NCI-H187 treated with DMSO at 0.1 percent for 48 hours (cell line): ENCODE measurements around the gene TMEM238.
A peak's percentile ranks its signal among the peaks of the same experiment; 100 is the strongest.
"Not testable (repeated sequence)": the region's sequence is repeated elsewhere in the genome, so short reads cannot be mapped to it uniquely, and the experiment has no call there.

ENCODE experiments used
- DNase-seq: peaks from one replicate; lab custom pipeline; 2025; lab: John Stamatoyannopoulos, UW

TMEM238 gene

DNA sequence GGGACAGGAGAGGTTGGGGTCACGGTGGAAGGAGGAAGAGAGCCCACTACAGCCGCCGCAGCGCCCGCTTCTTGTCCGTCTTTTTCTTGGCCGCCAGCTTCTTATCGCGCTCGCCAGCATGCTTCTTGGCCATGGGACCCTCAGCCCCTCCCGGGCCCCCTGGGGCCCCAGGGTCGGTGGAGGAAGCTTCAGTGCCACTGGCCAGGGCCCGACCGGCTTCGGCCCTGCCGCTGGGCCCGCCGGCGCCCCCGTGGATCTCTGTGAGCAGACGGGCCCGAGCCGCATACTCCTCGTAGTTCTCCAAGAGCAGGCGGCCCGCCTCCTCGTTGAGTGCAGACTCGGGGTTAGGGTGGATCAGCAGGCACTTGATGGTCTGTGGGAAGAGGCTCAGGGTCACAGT lies 17.3 kb upstream of the TMEM238 start:
- DNase-seq, result not testable (repeated sequence)

DNA sequence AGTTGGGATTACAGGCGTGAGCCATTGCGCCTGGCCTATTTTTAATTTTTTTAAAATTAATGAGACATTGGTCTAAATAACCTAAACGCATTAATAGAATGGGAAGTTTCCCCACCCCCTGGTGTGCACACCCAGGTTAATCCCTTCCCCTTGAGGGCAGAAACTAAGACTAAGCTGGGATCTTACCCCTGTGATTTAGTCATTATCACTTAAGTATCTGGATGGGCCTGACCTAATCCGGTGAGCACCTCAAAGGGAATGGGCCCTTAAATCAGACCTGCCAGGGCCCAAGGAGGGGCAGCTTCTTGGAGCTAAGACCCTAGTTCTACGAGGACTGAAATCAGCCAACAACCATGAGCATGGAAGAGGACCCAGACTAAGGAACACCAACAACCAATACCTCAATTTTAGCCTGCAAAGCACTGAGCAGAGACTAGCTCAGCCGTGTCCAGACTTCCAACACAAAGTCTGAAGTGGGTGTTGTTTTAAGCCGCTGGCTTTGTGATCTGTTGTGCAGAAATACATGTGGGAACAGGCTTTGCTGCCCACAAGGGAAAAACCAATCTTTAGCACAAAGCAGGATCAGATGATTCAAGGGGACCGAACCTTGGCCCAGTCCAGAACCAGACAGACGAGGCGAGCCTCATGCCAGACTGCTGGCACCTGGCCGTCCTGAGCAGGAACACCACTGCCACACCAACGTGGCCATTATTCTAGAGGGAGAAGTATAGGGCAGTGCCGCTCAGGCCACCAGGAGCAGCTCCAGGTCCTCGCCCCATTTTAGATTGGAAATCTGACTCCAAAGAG lies 16.4 kb upstream of the TMEM238 start:
- no peak for DNase-seq

DNA sequence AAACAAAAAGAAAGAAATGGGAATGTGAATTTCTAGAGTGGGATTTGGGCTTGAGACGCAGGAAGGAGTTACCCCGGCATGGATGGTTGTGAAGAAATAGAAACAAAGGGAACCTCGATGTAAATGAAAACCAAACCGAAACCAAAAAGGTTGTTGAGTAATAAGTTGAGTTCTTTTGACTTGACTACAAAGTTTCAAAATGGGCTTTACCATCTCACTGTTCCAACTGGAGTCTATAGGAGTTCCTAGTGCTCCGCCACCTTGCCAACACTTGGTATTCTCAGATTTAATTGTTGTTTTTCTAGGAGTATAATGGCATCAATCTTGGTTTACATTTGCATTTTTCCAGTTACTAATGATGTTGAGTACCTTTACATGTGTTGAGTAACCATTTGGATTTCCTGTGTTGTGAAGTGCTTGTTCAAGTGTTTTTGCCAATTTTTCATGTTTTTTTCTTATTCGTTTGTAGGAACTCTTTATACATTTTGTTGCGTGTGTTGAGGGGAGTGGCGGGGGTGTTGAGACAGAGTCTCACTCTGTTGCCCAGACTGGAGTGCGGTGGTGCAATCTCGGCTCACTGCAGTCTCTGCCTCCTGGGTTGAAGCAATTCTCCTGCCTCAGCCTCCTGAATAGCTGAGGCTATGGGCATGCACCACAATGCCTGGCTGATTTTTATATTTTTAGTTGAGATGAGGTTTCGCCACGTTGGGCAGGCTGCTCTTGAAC lies 14.3 kb upstream of the TMEM238 start:
- no peak for DNase-seq

DNA sequence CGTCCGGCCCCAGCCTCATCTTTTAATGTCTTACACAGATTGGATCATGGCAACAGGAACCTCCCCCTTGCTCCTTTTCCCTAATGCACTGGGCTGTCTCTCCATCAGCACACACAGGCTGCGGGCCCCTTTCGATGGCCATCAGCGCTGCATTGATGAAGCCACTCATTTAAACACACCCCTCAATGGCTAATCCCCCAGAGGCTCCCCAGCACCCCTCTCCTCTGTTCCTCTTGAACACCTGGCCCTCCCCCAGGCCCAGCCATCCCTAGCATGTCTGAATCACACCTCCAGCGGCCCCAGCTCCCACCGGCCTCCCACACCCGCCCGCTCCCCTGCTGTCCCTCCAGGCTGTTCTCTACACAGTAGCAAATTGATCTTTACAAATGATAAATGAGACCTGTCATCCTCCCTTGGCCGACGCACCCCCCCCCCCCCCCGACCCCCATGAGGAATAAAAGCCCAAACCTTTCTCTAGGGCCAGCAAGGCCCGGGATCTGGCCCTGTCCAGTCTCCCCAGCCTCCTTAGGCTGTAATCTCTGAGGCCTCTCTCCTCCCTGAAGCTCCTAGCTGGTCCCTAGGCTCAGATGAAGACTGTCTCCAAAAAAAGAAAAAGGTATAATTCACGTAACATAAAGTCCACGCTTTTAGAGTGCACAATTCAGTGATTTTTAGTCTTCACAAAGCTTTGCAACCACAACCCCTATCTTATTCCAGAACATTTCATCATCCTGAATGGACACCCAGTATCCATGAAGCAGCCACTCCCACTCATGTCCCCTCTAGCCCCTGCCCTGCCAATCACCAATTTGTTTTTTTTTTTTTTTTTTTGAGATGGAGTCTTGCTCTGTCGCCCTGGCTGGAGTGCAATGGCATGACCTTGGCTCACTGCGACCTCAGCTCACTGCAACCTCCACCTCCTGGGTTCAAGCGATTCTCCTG lies 9.0 kb upstream of the TMEM238 start:
- no peak for DNase-seq

DNA sequence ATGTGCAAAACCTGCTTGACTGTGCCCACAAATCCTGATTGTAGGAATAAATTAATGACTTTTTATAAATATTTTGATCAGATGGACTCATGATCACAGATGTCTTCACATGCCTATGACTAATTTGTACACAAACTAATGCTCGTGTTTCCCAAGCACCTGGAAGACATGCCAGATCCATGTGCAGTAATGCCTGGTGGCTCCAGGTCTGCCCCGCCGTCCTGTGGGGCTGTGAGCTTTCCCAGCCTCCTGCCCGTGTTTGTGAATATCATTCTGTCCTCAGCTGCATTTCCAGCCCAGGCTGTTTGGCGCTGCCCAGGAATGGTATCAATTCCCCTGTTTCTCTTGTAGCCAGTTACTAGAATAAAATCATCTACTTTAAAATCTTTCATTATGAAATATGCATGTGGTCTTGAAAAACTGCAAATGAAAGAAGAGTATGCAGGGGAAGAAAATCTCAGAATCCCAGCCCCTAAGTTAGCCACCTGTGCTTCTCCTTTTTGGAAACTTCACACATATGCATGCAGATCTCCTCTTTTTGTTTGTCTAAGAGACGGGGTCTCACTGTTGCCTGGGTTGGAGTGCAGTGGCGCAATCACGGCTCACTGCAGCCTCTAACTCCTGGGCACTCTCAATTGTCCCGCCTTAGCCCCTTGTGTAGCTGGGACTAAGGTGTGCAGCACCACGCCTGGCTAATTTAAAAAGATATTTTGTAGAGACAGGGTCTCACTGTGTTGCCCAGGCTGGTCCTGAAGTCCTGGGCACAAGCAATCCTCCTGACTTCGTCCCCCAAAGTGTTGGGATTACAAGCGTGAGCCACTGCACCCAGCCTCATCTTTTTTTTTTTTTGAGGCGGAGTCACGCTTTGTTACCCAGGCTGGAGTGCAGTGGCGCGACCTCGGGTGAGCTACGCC lies 7.9 kb upstream of the TMEM238 start:
- DNase-seq, result no peak

DNA sequence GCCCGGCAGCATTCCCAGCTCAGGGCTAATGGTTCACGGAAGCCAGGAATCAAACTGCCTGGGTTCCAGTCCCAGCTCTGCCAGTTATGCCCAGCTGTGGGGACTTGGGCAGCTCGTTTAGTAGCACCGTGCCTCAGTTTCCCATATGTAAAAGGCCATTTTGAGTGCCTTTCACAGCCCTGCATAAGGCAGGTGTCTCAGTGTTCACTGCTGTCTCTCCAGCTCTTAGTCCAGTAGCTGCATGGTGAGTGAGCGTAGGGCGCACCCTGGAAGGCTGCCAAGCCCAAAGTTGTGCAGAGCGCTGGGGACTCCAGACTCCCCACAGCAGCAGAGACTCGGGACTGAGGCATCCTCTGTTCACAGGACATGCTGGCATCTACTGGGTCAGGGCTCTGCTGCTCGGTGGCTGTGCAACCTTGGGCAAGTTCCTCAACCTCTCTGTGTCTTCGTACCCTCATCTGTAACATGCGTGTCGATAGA lies 7.1 kb upstream of the TMEM238 start:
- no peak for DNase-seq

DNA sequence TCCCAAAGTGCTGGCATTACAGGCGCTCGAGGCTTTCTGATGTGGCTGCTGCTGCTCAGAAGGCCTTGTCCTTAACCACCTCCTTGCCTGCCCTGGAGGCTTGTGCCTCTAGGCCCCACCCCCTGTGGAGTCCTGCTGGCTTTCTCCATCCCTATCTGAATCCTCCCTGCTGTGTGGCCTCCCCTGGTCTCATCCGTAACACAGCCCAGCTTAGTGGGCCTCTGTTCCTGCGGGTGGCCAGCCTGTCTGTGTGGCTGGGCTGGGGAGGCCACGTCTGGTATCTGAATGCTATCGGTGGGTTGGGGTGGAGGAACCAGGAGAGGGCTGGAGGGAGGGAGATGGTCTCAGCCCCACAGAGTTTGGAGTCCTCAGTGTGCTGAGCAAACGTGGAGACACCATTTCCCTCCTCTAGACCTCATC lies 6.4 kb upstream of the TMEM238 start:
- DNase-seq, result no peak

DNA sequence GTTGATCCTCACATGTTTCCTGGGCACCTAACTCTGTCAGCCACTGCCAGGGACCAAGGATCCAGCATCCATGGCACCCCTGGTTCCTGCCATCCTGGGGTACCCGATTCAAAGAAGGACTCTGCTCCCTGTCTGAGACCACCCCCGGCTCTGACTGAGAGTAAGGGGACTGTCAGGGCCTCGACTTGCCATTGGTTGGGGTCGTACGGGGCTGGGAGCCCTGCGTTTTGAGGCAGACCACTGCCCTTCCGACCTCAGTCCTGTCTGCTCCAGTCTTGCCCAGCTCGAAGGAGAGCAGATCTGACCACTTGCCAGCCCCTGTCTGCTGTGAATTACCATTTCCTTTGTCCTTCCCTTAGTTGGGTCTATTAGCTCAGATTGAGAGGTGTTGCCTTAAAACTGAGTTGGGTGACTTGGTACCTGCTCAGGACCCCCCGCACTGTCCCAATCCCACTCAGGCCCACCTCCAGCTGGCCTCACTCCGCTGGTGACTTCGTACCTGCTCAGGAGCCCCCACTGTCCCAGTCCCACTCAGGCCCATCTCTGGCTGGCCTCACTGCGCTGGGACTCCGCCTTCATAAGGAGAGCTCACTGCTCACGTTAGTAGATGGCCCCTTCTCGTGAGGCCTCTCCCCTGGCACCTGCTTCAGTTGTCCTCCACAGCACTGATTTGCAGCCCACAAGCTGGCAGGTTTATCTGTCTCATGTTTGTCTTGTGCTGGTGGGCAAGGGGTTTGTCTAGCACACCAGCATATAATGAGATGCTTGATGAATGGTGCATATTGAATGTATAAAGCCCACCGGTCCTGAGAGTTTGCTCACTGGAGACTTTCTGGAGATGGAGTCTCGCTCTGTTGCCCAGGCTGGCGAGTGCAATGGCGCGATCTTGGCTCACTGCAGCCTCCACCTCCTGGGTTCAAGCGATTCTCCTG lies 5.6 kb upstream of the TMEM238 start:
- DNase-seq, result no peak

DNA sequence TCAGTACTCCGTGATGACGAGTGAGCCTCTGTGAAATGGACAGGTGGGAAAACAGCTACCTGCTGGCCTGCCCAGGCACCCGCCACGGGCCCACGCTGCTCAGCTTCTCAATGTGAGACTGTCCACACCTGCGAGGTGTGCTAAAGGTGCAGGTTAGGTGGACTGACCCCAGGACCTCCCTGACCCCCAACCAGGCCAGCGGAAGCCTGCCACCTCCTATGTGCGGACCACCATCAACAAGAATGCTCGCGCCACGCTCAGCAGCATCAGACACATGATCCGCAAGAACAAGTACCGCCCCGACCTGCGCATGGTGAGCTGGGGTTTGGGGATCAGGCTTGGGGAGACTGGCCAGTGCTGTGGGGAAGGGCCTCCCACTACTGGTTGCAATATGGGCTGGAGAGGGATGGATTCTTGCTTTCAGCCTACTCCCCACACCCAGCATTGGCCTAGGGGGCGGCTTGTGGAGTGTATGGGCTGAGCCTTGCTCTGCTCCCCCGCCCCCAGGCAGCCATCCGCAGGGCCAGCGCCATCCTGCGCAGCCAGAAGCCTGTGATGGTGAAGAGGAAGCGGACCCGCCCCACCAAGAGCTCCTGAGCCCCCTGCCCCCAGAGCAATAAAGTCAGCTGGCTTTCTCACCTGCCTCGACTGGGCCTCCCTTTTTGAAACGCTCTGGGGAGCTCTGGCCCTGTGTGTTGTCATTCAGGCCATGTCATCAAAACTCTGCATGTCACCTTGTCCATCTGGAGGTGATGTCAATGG lies 3.8 kb upstream of the TMEM238 start:
- DNase-seq, result no peak

DNA sequence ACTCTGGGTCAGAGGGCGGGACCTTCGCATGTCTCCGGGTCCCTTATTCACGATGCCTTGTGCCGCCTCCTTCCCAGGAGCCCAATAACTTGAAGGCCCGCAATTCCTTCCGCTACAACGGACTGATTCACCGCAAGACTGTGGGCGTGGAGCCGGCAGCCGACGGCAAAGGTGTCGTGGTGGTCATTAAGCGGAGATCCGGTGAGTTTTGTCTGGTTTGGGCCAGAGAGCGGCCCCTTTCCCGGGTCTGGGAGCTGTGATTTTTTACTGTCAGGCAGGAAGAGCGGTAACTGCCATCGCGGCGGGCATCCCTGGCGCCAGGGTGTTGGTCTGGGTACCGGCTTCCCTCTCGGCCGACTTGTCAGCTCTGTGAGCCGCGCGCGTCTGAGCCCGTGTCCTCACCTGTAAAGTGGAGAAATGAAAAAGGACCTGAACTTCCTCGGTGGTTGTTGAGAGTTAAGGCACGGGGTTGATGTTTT lies 2.4 kb upstream of the TMEM238 start:
- DNase-seq, result no peak

DNA sequence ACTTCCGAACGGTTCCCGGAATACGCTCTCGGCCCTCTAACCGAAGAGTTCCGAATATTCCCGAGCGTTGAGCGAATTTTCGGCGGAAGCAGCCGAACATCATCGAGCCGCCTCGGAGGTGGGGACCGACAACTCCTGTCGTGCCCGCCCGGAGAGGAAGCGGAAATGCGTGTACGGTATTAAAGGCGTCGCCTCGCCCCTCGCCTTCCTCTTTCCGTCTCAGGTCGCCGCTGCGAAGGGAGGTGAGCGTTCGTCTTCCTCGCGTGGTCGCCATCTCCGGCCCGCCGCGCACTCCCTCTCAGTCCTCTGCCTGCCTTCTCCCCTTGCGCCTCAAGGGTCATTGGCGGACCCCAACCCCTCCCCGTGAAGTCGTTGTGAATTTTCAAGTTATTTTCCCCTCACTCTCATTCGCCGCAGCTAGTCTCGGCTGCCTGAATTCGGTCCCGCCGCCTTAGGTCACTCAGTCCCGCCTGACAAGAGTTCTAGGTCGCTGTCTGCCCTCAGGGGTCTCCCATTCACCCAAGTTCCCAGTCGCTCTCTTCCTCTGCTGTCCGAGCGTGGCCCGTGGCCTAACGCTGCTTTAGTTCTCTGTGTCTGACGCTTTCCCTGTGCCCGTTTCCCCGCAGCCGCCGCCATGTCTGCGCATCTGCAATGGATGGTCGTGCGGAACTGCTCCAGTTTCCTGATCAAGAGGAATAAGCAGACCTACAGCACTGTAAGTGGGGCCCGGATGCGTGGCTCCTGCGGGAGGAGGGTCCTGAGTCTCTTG lies 1.8 kb upstream of the TMEM238 start, which contains the start of gene RPL28:
TSS of gene RPL28 (plus strand) at position 209 of the 769 bp plus-strand sequence. CDS start at position 635, 426 bp downstream.
- DNase-seq, result peak; percentile 95

DNA sequence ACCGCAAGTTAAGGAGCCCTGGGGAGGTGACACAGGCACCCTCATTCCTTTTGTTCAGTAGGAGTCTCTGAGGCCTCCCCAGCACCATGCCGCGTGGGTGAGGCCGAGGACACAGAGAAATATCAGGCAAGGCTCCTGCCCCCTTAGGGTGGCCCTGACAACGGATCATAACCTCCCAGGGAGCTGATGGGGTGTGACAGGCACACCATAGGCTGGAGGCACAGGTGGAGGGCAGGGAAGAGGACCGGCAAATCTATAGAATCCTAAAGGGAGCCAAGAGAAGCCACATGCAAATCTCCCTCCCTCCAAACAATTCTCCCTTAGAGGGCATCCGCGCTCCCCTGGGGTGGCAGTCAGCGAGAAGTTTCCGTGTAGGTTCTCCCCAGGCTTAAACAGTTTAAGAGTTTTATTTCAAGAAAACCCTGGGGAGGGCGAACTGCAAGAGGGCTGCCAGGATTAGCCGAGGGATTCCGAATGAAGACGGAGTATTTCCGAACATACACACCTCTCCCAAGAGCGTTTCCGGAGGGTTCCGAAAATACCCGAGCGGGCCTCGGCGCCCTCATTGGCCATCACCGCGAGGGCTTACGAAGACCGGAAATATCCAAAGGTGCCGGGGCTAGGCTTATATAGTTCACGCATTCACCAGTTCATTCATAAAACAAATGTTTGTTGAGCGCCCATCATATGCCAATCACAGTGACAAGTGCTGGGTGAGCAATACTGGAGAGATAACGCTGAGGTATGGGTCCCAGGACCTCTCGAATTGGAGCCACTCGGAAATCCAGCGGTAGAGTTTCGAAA lies 1.0 kb upstream of the TMEM238 start:
- DNase-seq, result peak; percentile 63

DNA sequence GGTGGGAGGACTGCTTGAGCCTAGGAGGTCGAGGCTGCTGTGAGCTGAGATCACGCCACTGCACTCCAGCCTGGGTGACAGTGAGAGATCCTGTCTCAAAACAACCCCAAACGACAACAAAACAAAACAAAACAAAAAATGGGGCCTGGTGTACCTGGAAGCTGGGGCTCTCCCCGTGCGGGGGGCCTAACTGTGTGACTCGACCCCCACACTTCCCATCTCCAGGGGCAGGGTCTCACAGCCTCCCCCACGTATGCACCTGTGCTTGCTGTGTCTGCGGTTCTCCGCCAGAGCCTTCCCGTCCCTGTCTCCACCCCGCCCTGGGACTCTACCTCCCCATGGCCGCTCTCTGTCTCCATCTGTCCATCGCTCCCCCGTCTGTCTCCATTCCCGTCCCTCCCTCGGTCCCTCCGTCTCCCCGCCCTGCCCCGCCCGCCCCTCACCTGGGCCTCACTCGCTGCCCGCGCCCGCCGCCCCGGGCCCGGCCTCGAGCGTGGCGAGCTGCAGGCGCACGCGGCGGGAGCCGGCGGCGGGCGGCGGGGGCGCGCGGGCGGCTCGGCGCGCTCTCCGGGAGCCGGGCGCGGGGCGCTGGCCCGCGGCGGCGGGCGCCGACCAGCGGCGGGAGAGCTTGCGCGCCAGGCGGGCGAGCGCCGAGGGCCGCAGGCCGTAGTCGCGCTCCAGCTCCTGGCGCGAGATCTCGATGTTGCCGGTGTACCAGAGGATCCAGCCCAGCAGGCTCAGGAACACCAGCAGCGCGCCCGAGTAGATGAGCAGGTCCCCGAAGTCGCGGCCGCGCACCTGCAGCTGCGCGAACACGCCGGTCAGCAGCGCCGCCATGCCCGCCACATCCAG lies 587 bp downstream of the TMEM238 start:
- DNase-seq, result no peak

DNA sequence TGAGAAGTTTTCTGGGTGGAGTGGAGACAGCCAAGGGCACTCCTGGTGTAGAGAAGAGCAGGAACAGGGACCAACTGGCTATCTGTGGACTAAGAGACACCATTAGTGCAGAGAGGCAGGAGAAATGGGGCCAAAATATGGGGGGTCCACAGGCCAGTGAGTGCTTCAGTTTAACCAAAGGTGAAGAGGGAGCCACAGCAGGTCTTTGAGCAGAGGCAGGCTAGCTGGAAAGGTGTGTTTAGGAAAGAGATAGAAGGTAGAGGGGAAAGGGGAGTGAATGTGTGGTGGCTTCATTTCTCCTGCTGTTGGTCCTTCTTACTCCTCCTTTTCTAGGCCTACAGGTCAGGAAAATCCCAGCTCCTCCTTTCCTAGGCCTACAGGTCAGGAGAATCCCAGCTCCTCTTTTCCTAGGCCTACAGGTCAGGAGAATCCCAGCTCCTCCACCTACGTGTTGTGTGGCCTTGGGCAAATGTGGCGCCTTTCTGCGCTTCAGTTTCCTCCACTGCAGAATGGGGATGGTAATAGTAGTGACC lies 1.5 kb downstream of the TMEM238 start:
- DNase-seq, result no peak

DNA sequence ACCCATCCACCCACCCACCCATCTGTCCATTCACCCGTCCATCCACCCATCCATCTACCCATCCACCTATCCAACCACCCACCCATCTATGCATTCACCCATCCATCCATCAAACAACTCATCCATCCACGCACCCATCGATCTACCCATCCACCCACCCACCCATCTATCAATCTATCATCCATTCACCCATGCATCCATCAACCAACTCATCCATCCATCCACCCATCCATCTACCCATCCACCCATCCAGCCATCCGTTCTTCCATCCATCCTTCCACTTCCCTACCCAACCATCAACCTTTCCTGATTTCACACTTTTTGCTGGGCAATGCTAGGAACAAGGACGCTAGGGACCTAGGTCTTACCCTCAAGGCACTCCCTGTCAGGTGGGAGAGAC lies 2.1 kb downstream of the TMEM238 start:
- DNase-seq, result no peak

DNA sequence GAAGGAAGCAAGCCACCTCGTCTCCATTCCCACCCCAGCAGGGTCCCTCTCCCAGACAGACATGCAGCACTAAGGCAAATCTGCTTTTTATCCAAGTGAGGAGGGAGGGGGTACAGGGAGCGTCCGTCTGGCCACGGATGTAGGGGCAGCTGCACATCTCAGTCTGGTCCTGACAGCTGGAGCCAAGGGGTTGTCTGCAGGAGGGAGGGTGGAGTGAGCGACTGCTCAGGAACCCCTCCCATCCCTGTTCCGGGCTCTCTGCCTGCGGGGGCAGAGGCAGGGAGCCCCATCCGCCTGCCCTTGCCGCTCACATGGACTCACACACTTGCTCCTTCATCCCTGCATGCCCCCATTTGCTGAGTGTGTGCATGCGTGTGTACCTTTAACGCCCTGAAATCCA lies 4.9 kb downstream of the TMEM238 start:
- no peak for DNase-seq
